Measurements from ENCODE around the gene GTF2IRD2.
"Not testable (repeated sequence)": the region's sequence is repeated elsewhere in the genome, so short reads cannot be mapped to it uniquely, and the experiment has no call there.

GTF2IRD2 gene

GRCh38 chr7:74850833-74851721 is at the start of gene GTF2IRD2:
TSS of gene GTF2IRD2 (minus strand) at chr7:74851605. CDS start at chr7:74836378, 15,227 bp downstream.
- DNase-seq = not testable (repeated sequence)

- not testable (repeated sequence) for DNase-seq
These were observed 39.0 kb upstream of the GTF2IRD2 start for GRCh38 chr7:74890158-74891123.

DNA sequence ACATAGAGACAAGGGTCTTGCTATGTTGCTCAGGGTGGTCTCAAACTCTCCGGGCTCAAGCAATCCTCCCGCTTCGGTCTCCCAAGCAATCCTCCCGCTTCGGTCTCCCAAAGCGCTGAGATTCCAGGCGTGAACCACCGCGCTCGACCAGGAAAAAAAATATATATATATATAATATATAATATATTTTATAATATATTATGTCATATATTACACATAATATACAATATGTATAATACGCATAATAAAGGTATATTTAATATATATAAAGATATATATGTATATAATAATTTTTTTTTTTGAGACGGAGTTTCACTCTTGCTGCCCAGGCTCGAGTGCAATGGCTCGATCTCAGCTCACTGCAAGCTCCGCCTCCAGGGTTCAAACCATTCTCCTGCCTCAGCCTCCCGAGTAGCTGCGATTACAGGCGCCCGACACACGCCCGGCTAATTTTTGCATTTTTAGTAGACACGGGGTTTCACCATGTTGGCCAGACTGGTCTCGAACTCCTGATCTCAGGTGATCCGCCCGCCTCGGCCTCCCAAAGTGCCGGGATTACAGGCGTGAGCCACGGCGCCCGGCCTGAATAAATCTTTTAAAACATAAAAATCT is 38.2 kb upstream of the GTF2IRD2 start:
- DNase-seq = not testable (repeated sequence)

DNA sequence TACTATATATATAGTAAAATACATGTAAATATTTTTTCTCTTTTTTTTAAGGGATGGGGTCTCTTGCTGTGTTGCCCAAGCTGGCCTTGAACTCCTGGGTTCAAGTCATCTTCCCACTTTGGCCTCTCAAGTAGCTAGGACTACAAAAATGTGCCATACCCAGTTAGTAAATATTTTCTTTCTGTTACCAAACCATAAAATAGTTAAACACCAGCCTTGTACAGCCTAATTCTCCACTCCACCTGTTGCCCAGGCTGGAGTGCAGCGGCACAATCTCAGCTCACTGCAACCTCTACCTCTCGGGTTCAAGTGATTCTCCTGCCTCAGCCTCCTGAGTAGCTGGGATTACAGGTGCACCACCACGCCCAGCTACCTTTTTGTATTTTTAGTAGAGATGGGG is 33.9 kb upstream of the GTF2IRD2 start:
- DNase-seq = not testable (repeated sequence)

GRCh38 chr7:74882110-74882509 is 30.7 kb upstream of the GTF2IRD2 start:
- not testable (repeated sequence) for DNase-seq

- not testable (repeated sequence) for DNase-seq
These were observed 23.5 kb upstream of the GTF2IRD2 start for GRCh38 chr7:74874748-74875512.

DNA sequence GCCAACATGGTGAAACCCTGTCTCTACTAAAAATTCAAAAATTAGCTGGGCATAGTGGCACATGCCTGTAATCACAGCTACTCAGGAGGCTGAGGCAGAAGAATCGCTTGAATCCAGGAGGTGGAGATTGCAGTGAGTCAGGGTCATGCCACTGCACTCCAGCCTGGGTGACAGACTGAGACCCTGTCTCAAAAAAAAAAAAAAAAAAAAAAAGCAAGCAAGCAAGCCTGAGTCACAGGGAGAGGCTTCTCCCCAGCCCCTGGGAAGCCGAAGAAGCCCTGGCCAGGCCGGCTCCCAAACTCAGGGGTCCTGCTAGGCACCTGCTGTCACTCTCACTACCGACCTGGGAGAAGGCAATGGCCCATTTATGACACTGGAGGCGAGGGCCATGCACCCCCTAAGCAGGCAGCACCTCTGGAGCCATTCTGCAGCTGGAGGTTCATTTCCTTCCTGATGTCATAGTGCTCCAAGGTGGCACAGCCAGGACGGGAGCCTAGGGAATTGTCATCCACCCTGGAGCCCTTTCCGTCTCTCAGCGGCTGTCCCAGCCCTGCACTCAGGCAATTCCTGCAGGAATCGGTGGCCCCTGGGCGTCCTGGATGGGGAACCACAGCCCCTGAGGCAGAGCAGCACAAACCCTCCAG is 22.8 kb upstream of the GTF2IRD2 start:
- DNase-seq = not testable (repeated sequence)

DNA sequence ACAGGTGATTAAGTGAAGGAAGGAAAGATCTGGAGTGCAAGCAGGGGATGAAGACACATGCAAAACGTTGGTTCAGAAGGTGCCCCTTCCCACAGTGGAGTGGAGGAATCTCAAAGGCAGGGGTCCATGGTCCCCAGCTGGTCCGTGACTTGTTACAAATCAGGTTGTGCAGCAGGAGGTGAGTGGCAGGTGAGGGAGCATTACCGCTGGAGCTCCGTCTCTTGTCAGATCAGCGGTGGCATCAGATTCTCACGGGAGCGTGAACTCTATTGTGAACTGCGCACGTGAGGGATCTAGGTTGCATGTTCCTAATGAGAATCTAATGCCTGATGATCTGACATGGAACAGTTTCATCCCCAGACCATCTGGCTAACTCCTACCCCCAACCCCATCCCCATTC is 21.1 kb upstream of the GTF2IRD2 start:
- DNase-seq = not testable (repeated sequence)

- not testable (repeated sequence) for DNase-seq
These were observed 14.4 kb upstream of the GTF2IRD2 start for GRCh38 chr7:74865777-74866176.

GRCh38 chr7:74849853-74850252 is 1.6 kb downstream of the GTF2IRD2 start:
- DNase-seq = not testable (repeated sequence)

GRCh38 chr7:74830411-74830810 is 21.0 kb downstream of the GTF2IRD2 start:
- DNase-seq = not testable (repeated sequence)

DNA sequence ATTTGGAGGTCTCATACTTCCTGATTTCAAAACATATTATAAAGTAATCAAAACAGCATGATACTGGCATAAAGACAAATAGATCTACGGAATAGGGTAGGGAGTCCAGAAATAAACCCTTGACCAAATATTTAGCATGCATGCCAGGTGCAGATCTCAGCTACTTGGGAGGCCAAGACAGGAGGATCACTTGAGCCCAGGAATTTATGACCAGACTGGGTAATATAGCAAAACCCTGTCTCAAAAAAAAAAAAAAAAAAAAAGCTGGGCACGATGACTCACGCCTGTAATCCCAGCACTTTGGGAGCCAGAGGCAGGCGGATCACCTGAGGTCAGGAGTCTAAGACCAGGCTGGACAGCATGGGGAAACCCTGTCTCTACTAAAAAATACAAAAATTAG is 21.4 kb downstream of the GTF2IRD2 start:
- not testable (repeated sequence) for DNase-seq

- not testable (repeated sequence) for DNase-seq
These were observed 30.1 kb downstream of the GTF2IRD2 start for GRCh38 chr7:74821259-74821658.

DNA sequence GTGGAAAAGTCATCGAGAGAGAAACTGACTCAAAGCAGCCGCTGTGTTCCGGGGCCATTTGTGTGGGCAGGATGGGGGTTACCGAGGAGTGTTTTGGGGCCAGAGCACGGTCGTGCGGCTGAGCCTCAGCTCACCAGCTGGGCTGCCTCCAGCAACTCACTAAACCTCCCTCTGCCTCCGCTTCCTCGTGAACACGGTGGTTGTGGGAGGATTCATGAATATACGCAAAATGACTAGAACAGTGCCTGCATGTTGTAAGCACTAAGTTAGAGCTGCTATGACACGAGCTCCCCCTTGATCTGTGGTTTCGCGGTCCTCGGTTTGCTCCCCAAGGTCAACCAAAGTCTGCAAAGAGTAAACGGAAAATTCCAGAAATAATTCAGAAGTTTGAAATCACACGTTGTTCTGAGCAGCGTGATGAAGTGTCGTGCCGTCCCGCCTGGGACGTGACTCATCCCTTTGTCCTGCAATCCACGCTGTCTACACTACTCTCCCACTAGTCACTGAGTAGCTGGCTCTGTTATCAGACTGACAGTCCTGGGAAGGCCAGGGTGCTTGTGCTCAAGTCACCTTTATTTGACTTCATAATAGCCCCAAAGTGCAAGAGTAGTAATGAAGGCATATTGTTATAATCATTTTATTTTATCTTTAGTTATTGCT is 31.1 kb downstream of the GTF2IRD2 start:
- not testable (repeated sequence) for DNase-seq

DNA sequence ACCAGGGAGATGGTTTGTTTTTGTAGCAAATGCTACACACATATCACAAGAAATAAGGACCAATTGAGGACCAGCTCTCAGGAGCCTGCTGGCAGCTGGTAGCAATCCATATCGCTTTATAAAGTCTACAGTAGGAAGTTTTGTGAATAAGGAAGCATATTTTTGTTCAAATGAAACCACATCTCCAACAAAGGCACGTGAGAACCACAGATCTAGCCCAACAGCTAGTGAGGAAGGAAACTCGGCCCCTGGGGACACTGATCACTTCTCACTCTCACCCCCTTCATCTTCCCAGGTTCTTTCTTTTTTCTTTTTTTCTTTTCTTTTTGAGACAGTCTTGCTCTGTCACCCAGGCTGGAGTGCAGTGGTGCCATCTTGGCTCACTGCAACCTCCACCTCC is 35.5 kb downstream of the GTF2IRD2 start:
- DNase-seq = not testable (repeated sequence)

- not testable (repeated sequence) for DNase-seq
These were observed 52.8 kb downstream of the GTF2IRD2 start for GRCh38 chr7:74798644-74799043.

- DNase-seq = not testable (repeated sequence)
These were observed 53.4 kb downstream of the GTF2IRD2 start for GRCh38 chr7:74797848-74798622.

DNA sequence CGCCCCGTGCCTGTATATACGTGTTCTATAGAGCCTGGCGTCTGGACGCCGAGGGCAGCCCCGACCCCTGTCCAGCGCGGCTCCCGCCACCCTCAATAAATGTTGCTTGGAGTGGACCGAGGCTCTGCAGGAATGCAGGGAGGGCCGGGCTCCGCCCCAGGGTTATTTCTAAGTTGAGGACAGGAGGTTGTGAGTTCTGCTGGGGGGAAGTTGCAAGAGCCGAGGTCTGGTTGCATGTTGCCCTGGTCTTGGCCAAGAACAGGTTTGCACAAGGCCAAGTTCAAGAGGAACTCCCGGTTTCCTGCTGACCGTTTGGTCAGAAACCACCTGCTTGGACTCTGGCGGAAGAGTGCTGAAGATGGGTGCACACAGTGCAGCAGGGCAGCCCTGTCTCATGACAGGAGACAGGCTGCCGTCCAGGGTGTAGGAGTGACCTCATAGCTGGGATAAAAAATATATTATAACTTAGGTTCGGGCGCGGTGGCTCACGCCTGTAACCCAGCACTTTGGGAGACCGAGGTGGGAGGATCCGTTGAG is 62.1 kb downstream of the GTF2IRD2 start:
- DNase-seq = not testable (repeated sequence)

GRCh38 chr7:74788369-74789150 is 62.8 kb downstream of the GTF2IRD2 start:
- peak; percentile 18 for DNase-seq
